Fibroblast of gingiva (primary cell): ENCODE results near the gene NPHS1.
"Not testable (repeated sequence)": the region's sequence is repeated elsewhere in the genome, so short reads cannot be mapped to it uniquely, and the experiment has no call there.

Source experiments
- DNase-seq: peaks from one replicate; pipeline ENCODE4 v3.0.0-alpha.2; 2011; ENCODE audit warnings: low read depth

Gene NPHS1

GRCh38 chr19:35872180-35872579 is 19.9 kb upstream of the NPHS1 start:
- no peak for DNase-seq

GRCh38 chr19:35871611-35872010 is 19.3 kb upstream of the NPHS1 start:
- DNase-seq, result no peak

GRCh38 chr19:35870798-35871197 is 18.5 kb upstream of the NPHS1 start:
- DNase-seq, result no peak

- not testable (repeated sequence) for DNase-seq
These were observed 17.9 kb upstream of the NPHS1 start for GRCh38 chr19:35870124-35870736.

- DNase-seq, result peak; percentile 18
These were observed 17.2 kb upstream of the NPHS1 start for GRCh38 chr19:35869327-35870123.

- no peak for DNase-seq
These were observed 16.6 kb upstream of the NPHS1 start for GRCh38 chr19:35868823-35869326.

- DNase-seq, result peak; percentile 10
These were observed 16.0 kb upstream of the NPHS1 start, which contains the start of gene APLP1 for GRCh38 chr19:35868172-35868822. APLP1 (plus strand) TSS chr19:35868574; CDS start chr19:35868637, 63 bp downstream.

- DNase-seq, result no peak
These were observed 10.7 kb upstream of the NPHS1 start for GRCh38 chr19:35863018-35863417.

GRCh38 chr19:35862528-35862927 is 10.2 kb upstream of the NPHS1 start:
- no peak for DNase-seq

- DNase-seq, result no peak
These were observed 9.4 kb upstream of the NPHS1 start for GRCh38 chr19:35861640-35862160.

- DNase-seq, result no peak
These were observed 8.7 kb upstream of the NPHS1 start for GRCh38 chr19:35860818-35861639.

GRCh38 chr19:35860436-35860817 is 8.1 kb upstream of the NPHS1 start:
- DNase-seq, result no peak

- no peak for DNase-seq
These were observed 7.1 kb upstream of the NPHS1 start for GRCh38 chr19:35859414-35859813.

GRCh38 chr19:35858311-35858710 is 6.0 kb upstream of the NPHS1 start:
- no peak for DNase-seq

GRCh38 chr19:35856546-35857149 is 4.3 kb upstream of the NPHS1 start, which contains the start of gene KIRREL2:
KIRREL2 (plus strand) TSS chr19:35856911; CDS start chr19:35857120, 209 bp downstream.
- DNase-seq, result no peak

- DNase-seq, result no peak
These were observed 893 bp upstream of the NPHS1 start for GRCh38 chr19:35853038-35853756.

- DNase-seq, result no peak
These were observed 883 bp downstream of the NPHS1 start for GRCh38 chr19:35851213-35852028.

- no peak for DNase-seq
These were observed 3.3 kb downstream of the NPHS1 start for GRCh38 chr19:35848919-35849505.

GRCh38 chr19:35848486-35848885 is 3.8 kb downstream of the NPHS1 start:
- DNase-seq, result no peak
